ENCODE results near the gene PROC.

PROC gene

GRCh38 chr2:127425540-127426490, 7.6 kb downstream of the PROC start:
- H3K27ac ChIP-seq: no peak overlapping the region
- TF ChIP-seq ZFX (IDR thresholded peaks at IDR 0.05) (no peak), CTCF (conservative IDR thresholded peaks at IDR 0.05) (no peak)

GRCh38 chr2:127426501-127427354, 8.5 kb downstream of the PROC start:
- TF ChIP-seq CTCF (conservative IDR thresholded peaks at IDR 0.05): no peak
- TF ChIP-seq ZFX (IDR thresholded peaks at IDR 0.05): no peak
- no peak overlapping the region for H3K27ac ChIP-seq

GRCh38 chr2:127427376-127428056, 9.3 kb downstream of the PROC start:
- TF ChIP-seq ZFX (IDR thresholded peaks at IDR 0.05): no peak
- TF ChIP-seq CTCF (conservative IDR thresholded peaks at IDR 0.05): no peak
- no peak overlapping the region for H3K27ac ChIP-seq

DNA sequence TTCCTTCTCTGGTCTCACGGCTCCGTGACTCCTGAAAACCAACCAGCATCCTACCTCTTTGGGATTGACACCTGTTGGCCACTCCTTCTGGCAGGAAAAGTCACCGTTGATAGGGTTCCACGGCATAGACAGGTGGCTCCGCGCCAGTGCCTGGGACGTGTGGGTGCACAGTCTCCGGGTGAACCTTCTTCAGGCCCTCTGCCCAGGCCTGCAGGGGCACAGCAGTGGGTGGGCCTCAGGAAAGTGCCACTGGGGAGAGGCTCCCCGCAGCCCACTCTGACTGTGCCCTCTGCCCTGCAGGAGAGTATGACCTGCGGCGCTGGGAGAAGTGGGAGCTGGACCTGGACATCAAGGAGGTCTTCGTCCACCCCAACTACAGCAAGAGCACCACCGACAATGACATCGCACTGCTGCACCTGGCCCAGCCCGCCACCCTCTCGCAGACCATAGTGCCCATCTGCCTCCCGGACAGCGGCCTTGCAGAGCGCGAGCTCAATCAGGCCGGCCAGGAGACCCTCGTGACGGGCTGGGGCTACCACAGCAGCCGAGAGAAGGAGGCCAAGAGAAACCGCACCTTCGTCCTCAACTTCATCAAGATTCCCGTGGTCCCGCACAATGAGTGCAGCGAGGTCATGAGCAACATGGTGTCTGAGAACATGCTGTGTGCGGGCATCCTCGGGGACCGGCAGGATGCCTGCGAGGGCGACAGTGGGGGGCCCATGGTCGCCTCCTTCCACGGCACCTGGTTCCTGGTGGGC, 10.0 kb downstream of the PROC start:
- TF ChIP-seq CTCF (conservative IDR thresholded peaks at IDR 0.05) (no peak), ZFX (IDR thresholded peaks at IDR 0.05) (no peak)
- no peak overlapping the region for H3K27ac ChIP-seq

- TF ChIP-seq CTCF (conservative IDR thresholded peaks at IDR 0.05) (no peak), ZFX (IDR thresholded peaks at IDR 0.05) (no peak)
- H3K27ac ChIP-seq: no peak overlapping the region
Measured at GRCh38 chr2:127428815-127429109, 10.5 kb downstream of the PROC start.

DNA sequence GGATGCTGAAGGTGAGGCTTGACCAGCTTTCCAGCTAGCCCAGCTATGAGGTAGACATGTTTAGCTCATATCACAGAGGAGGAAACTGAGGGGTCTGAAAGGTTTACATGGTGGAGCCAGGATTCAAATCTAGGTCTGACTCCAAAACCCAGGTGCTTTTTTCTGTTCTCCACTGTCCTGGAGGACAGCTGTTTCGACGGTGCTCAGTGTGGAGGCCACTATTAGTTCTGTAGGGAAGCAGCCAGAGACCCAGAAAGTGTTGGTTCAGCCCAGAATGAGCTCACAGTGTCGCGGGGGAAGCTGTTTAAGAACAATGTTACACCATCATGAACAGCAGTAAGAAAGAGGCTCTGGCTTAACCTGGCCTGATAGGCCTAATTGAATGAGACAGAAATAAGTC, 11.1 kb downstream of the PROC start:
- TF ChIP-seq CTCF (conservative IDR thresholded peaks at IDR 0.05): no peak
- TF ChIP-seq ZFX (IDR thresholded peaks at IDR 0.05): no peak
- no peak overlapping the region for H3K27ac ChIP-seq
